EL (cell line): ENCODE measurements around the gene RGS9.

Experiments
- DNase-seq: peaks from one replicate; pipeline ENCODE4 v3.0.0-alpha.2; 2016

RGS9 gene

DNA sequence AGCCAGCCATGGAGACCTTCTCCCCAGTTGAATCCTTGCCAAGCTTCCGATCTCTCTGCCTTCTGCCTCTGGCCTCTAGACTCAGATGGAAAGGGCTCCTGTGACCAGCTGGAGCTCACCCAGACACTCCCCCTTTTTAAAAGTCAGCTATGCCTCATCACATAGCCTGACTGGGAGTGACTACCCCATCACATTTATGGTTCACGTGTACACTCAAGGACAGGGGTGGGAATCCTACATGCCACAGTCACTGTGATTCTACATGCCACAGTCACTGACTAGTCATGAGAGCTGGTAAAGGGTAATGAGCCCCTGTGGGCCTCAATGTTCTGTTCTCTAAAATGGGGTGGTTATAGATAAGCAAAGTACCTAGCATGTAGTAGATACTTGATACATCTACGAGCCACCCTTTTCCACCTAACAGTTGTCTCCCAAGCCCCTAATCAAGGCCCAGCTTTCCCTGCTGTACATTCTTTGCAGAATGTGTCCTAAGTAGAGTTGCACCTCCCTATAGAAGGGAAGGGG, 85.1 kb downstream of the RGS9 start:
- DNase-seq: peak; percentile 24

DNA sequence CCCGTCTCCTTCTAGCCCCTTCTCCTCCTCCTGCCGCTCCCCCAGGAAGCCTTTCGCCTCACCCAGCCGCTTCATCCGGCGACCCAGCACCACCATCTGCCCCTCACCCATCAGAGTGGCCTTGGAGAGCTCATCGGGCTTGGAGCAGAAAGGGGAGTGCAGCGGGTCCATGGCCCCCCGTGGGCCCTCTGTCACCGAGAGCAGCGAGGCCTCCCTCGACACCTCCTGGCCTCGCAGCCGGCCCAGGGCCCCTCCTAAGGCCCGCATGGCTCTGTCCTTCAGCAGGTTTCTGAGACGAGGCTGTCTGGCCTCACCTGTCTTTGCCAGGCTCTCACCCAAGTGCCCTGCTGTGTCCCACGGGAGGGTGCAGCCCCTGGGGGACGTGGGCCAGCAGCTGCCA, 87.9 kb downstream of the RGS9 start:
- DNase-seq: no peak

DNA sequence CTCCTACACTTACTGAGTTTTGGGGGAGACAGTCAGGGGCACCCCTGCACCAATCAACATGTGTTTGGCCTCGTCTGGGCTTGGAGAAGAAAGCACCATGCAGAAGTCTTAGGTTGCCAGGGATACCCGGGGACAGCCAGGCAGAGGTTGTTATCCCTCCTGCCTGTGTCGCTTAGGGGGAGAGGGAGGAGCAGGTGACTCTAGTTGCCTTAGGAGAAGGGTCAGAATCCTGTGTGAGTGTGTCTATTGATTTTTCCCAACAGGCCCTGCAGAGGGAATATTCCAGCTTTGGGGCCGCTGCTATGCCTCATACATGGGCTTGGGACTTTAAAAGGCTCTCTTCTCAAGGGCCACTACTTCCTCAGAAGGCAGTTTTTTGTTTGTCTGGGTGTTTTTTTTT, 89.1 kb downstream of the RGS9 start:
- no peak for DNase-seq

DNA sequence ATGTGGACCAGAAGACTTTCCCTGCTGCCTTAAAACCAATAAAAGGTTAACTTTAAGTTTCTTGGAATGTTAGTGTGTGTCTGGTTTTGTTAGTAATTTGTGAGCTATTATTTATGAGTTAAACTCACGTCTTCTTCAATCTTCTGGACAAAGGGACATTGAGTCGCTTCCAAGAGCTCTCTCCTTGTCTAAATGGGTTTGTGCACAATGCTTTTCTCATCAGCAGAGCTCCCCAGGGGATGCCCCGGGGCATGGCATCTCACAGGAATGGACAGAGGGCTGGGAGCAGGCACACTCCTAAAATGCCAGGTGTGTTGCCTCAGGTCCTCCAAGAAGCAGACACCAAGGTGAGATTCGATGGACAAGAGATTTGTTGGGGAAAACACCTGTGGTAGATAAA, 90.5 kb downstream of the RGS9 start:
- no peak for DNase-seq

DNA sequence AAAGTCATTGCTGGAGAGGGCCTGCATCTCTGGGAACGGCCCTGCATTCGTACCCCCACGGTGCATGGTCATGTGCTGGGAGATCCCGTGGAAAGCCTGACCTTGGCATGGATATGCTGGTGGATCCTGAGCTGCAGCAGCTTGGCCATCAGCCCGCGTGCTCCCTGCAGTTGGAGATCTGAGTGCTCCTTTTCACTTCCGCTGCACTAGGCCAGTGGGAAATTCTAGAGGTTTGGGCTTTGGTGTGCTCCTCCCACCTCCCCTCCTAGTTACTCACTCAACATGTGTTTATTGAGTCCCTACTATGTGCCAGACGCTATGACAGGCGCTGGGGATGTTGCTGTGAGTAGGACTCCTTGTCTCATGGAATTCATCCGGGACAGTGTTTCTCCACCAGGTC, 91.1 kb downstream of the RGS9 start:
- no peak for DNase-seq

- DNase-seq: peak; percentile 82
These were observed 91.8 kb downstream of the RGS9 start for GRCh38 chr17:65228734-65229620.

DNA sequence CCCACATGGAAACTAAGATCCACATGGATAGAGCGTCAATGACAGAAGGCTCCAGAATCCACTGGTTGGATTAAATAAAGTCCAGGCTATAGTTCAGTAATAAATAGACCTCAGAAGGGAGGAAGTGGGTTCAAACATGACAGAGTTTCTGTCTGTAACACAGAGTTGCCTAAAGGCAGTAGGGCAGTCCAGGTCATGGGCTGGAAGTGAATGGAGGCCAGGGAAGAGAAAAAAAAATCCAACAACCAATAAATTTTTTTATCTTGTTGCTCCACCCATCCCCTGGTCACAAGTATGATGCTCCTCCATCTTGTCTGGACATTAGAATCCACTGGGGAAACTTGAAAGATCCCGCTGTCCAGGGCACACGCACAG, 92.4 kb downstream of the RGS9 start:
- no peak for DNase-seq

DNA sequence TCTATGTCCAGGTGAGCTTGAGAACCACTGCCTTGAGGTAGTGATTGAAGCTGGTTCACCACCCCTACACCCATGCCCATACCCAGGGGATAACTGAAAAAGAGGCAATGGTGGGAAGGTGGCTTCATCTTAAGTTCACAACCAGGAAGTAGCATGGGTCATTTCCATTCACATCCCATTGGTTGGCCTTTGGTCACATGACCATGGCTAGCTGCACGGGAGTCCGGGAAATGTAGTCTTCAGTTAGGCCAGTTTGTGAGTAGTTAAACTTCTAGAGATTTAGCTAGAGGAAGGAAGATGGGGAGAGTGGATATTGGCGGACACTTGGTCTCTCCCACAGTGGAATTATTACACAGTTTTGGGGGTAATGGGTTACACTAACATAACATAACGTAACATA, 92.9 kb downstream of the RGS9 start:
- no peak for DNase-seq

GRCh38 chr17:65231086-65231485, 93.9 kb downstream of the RGS9 start:
- no peak for DNase-seq

GRCh38 chr17:65231662-65232335, 94.6 kb downstream of the RGS9 start:
- DNase-seq: peak; percentile 95

GRCh38 chr17:65235284-65235683, 98.1 kb downstream of the RGS9 start:
- no peak for DNase-seq

- no peak for DNase-seq
These were observed 99.2 kb downstream of the RGS9 start for GRCh38 chr17:65236321-65236720.

DNA sequence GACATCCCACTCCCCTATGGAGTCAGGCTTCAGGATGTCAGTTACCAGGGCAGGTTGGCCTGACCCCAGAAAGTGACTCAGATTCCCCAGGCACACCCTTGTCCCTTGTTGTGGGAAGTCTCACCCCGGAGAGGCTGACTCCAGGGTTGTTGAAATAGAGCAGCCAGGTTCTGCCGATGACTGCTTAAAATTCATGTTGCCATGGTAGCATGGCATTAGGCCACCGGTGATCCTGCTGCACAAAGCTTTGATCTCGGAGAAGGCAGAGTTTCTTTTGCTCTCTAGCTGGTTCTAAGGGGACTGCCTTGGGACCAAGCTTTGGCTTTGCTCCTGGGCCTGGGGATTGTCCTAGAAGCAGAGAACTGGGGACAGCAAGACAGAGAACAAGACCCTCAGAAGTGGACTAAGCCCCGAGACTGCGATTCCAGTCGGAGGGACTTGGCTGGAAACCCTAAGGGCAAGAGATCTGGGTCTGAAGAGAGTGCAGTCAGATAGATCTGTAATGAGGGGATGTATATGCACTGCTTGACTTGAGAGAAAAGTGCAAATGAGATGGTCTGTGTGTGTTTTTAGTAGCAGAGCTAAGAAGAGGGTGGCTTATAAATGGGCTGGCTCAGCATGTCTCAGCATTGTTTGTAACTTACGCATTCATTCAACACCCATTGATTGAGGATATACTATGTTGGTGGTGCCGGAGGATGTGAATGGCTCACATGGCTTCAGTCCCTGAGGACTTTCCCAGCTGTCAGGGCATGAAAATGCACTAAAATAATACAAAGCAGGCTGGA, 106.9 kb downstream of the RGS9 start:
- DNase-seq: peak; percentile 30

GRCh38 chr17:65246252-65246651, 109.1 kb downstream of the RGS9 start:
- no peak for DNase-seq

DNA sequence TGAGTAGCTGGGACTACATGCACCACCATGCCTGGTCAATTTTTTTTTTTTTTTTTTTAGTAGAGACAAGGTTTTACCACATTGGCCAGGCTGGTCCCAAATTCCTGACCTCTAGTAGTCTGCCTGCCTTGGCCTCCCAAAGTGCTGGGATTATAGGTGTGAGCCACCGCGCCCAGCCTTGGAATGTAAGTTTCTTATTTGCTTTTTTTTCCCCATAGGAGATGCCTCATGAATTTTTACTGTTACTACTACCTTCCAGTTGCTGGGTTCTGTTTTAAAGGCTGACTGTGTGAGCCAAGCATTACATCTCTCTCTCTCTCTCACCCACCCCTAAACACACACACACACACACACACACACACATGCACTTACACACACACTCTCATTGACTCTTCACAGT, 112.6 kb downstream of the RGS9 start:
- no peak for DNase-seq

- DNase-seq: no peak
These were observed 117.0 kb downstream of the RGS9 start for GRCh38 chr17:65254166-65254565.

DNA sequence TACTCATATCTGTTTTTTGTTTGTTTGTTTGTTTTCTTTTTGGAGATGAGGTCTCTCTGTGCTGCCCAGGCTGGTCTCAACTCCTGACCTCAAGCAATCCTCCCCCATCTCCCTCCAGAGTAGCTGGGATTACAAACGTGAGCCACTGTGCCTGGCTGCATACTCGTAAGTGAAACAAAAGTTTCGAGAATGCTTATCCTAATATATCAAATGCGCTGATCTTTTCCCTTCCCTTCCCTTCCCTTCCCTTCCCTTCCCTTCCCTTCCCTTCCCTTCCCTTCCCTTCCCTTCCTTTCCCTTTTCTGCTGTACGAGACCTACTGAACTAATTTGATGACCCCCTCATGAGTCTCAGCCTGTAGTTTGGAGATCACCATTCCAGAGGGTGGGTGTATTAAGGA, 122.1 kb downstream of the RGS9 start:
- DNase-seq: no peak

- no peak for DNase-seq
These were observed 122.7 kb downstream of the RGS9 start for GRCh38 chr17:65259696-65260485.

- DNase-seq: no peak
These were observed 123.5 kb downstream of the RGS9 start for GRCh38 chr17:65260626-65261025.

GRCh38 chr17:65261152-65261551, 124.0 kb downstream of the RGS9 start:
- no peak for DNase-seq

DNA sequence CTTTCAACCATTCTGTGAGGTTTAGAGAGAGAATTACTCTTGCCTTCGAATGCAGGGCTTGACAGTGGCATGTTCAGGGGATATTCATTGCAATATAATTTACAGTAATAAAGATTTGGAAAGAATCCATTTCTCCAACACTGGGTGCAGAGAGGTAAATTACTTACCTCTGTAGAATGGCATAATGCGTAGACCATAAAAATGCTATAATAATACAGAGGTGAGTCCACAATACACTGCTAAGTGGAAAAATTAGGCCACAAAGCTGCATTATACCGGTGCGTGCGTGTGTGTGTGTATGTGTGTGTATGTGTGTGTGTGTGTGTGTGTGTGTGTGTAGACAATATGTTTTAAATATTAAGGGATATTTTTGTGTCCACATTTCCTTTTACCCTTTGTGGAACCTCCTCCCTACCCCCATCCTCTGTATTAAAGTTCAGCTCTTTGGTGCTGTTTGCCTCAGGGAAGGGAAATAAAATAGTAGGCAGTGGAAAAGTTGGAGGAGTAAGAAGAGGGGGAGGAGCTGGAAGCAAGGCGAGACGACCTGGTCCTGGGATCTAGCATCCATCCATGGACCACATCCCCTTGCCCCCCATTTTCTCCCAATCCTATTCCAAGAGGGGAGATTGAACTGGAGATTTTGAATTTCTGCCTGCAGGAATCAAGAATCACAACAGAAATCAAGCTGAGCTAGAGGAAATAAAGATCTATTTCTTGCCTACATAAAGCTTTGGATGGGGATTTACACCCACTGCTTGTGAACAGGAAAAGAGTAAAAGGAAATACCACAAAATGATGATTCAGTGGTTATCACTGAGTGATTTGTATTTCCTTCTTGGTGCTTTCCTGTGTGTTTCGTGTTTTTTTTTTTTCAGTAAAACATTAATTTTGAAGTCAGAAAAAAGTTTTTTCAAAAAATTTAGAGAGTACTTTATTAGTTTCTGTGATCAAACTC, 124.8 kb downstream of the RGS9 start:
- peak; percentile 39 for DNase-seq
